Measurements from ENCODE around the gene TSPAN31.

The TSPAN31 gene

GRCh38 chr12:57781244-57781643 lies 36.4 kb downstream of the TSPAN31 start:
- Mint-ChIP-seq H3K27ac (no peak overlapping the region), H3K4me3 (no peak overlapping the region), H3K4me1 (peaks cover 13% of the 10 kb centered on the region), H3K36me3 (ENCODE audit: low read depth) (peaks cover 19% of the 10 kb centered on the region), H3K9me3 (no peaks in the 10 kb centered on the region), H3K27me3 (ENCODE audit: low read depth, poor library complexity) (peaks cover 12% of the 10 kb centered on the region)
- no peak for TF ChIP-seq CTCF (IDR thresholded peaks at IDR 0.05)
- DNase-seq, result no peak

- H3K4me3 Mint-ChIP-seq, result no peak overlapping the region
- no peak for DNase-seq
Observed at GRCh38 chr12:57781801-57782200, 37.0 kb downstream of the TSPAN31 start.

GRCh38 chr12:57782243-57782607 lies 37.4 kb downstream of the TSPAN31 start:
- no peak overlapping the region for H3K27ac Mint-ChIP-seq
- peaks cover 12% of the 10 kb centered on the region for H3K27me3 Mint-ChIP-seq (ENCODE audit: low read depth, poor library complexity)
- DNase-seq, result no peak
- H3K4me3 Mint-ChIP-seq, result peak overlapping the region; percentile 99
- H3K4me1 Mint-ChIP-seq, result peaks cover 13% of the 10 kb centered on the region
- H3K9me3 Mint-ChIP-seq, result no peaks in the 10 kb centered on the region
- TF ChIP-seq CTCF (IDR thresholded peaks at IDR 0.05), result no peak
- H3K36me3 Mint-ChIP-seq (ENCODE audit: low read depth), result peaks cover 24% of the 10 kb centered on the region

More at GRCh38 chr12:57781801-57782200, 37.0 kb downstream of the TSPAN31 start:
- Mint-ChIP-seq H3K4me1 (peaks cover 13% of the 10 kb centered on the region), H3K36me3 (ENCODE audit: low read depth) (peaks cover 24% of the 10 kb centered on the region), H3K27ac (no peak overlapping the region), H3K9me3 (no peaks in the 10 kb centered on the region), H3K27me3 (ENCODE audit: low read depth, poor library complexity) (peaks cover 12% of the 10 kb centered on the region)
- TF ChIP-seq CTCF (IDR thresholded peaks at IDR 0.05), result no peak

GRCh38 chr12:57782608-57783465 lies 38.0 kb downstream of the TSPAN31 start, which contains the start of gene TSFM:
TSS of gene TSFM (plus strand) at chr12:57782787. CDS start at chr12:57782802, 15 bp downstream.
- peak; percentile 98 for DNase-seq
- Mint-ChIP-seq H3K4me1 (peaks cover 13% of the 10 kb centered on the region), H3K4me3 (peak within 1 kb of the TSS; percentile 99), H3K9me3 (no peaks in the 10 kb centered on the region), H3K27ac (peak within 1 kb of the TSS; percentile 5), H3K27me3 (ENCODE audit: low read depth, poor library complexity) (peaks cover 12% of the 10 kb centered on the region), H3K36me3 (ENCODE audit: low read depth) (peaks cover 28% of the 10 kb centered on the region)
- peak; percentile 85 for TF ChIP-seq CTCF (IDR thresholded peaks at IDR 0.05)

- Mint-ChIP-seq H3K27ac (no peak overlapping the region), H3K4me3 (peak overlapping the region; percentile 99), H3K4me1 (peaks cover 13% of the 10 kb centered on the region), H3K9me3 (no peaks in the 10 kb centered on the region), H3K27me3 (ENCODE audit: low read depth, poor library complexity) (peaks cover 11% of the 10 kb centered on the region), H3K36me3 (ENCODE audit: low read depth) (peaks cover 31% of the 10 kb centered on the region)
- no peak for DNase-seq
- TF ChIP-seq CTCF (IDR thresholded peaks at IDR 0.05), result no peak
Observed at GRCh38 chr12:57783466-57783801, 38.6 kb downstream of the TSPAN31 start.

- peak overlapping the region; percentile 81 for H3K4me3 Mint-ChIP-seq
- TF ChIP-seq CTCF (IDR thresholded peaks at IDR 0.05), result no peak
- peaks cover 8% of the 10 kb centered on the region for H3K27me3 Mint-ChIP-seq (ENCODE audit: low read depth, poor library complexity)
- no peak overlapping the region for H3K27ac Mint-ChIP-seq
- DNase-seq, result no peak
- H3K9me3 Mint-ChIP-seq, result no peaks in the 10 kb centered on the region
- peaks cover 13% of the 10 kb centered on the region for H3K4me1 Mint-ChIP-seq
- H3K36me3 Mint-ChIP-seq (ENCODE audit: low read depth), result peaks cover 32% of the 10 kb centered on the region
Observed at GRCh38 chr12:57783861-57784260, 39.0 kb downstream of the TSPAN31 start.
